Stimulated activated naive B cell treated with anti-CD40 and anti-IgM and Interleukin-4, amounts not matched to agents 10 μg/mL and 1 μg/mL and 100 μg/mL, for 72 hours (primary cell): Measurements from ENCODE around the gene TRIM54.

Experiments used
- ATAC-seq, 2 donors: fragments of 150-1000 bp; cut with Tn5 transposase; replicated peaks; 2 replicates each; pipeline ENCODE4 v1.10.0; 2021; ENCODE audit warnings: moderate library complexity in 1 of 2
- DNase-seq: peaks from one replicate; pipeline ENCODE4 v3.0.0; 2021
- H3K27ac Mint-ChIP-seq: one replicate; pipeline ENCODE4 v1.8.0; 2022; ENCODE audit warnings: mild to moderate bottlenecking, mixed read lengths
- H3K27me3 Mint-ChIP-seq, 2 donors: one replicate each; pipeline ENCODE4 v1.8.0; 2022; ENCODE audit warnings: mixed read lengths in 2 of 2
- H3K36me3 Mint-ChIP-seq, 2 donors: one replicate each; pipeline ENCODE4 v1.8.0; 2022; ENCODE audit warnings: mixed read lengths in 2 of 2, mild to moderate bottlenecking in 1 of 2
- H3K4me1 Mint-ChIP-seq, 2 donors: one replicate each; pipeline ENCODE4 v1.8.0; 2022; ENCODE audit warnings: mixed read lengths in 2 of 2, mild to moderate bottlenecking in 1 of 2
- H3K4me3 Mint-ChIP-seq, 2 donors: one replicate each; pipeline ENCODE4 v1.8.0; 2022; ENCODE audit warnings: mild to moderate bottlenecking in 2 of 2, mixed read lengths in 2 of 2, moderate library complexity in 1 of 2
- H3K9me3 Mint-ChIP-seq, 2 donors: one replicate each; pipeline ENCODE4 v1.8.0; 2022; ENCODE audit warnings: mixed read lengths in 2 of 2, mild to moderate bottlenecking in 1 of 2

Gene TRIM54

GRCh38 chr2:27249159-27249890 lies 32.9 kb upstream of the TRIM54 start:
- Mint-ChIP-seq H3K4me1 (peaks cover 0 to 4% of the 10 kb centered on the region in 2 donors), H3K27me3 (peaks cover 23 to 30% of the 10 kb centered on the region in 2 donors), H3K4me3 (no peak overlapping the region), H3K9me3 (no peaks in the 10 kb centered on the region), H3K36me3 (peaks cover 5 to 8% of the 10 kb centered on the region in 2 donors), H3K27ac (no peak overlapping the region)
- DNase-seq = no peak
- no peak for ATAC-seq

- no peak overlapping the region for H3K4me3 Mint-ChIP-seq
- peaks cover 0 to under 1% of the 10 kb centered on the region in 2 donors for H3K36me3 Mint-ChIP-seq
- DNase-seq (peak; percentile 17), ATAC-seq (peak; percentile 75 to 78)
- H3K27me3 Mint-ChIP-seq = peaks cover 31 to 37% of the 10 kb centered on the region in 2 donors
- peaks cover 0 to 4% of the 10 kb centered on the region in 2 donors for H3K4me1 Mint-ChIP-seq
- H3K27ac Mint-ChIP-seq = no peak overlapping the region
- no peaks in the 10 kb centered on the region for H3K9me3 Mint-ChIP-seq
Observed at GRCh38 chr2:27249891-27250651, 32.2 kb upstream of the TRIM54 start.

- H3K9me3 Mint-ChIP-seq = no peaks in the 10 kb centered on the region
Observed at GRCh38 chr2:27250652-27251379, 31.4 kb upstream of the TRIM54 start.

GRCh38 chr2:27251766-27252165 lies 30.5 kb upstream of the TRIM54 start:
- Mint-ChIP-seq H3K4me1 (peaks cover 0 to 4% of the 10 kb centered on the region in 2 donors), H3K36me3 (no peaks in the 10 kb centered on the region), H3K4me3 (no peak overlapping the region), H3K27ac (no peak overlapping the region), H3K27me3 (peaks cover 42 to 51% of the 10 kb centered on the region in 2 donors), H3K9me3 (no peaks in the 10 kb centered on the region)
- no peak for DNase-seq
- no peak for ATAC-seq

More at GRCh38 chr2:27250652-27251379, 31.4 kb upstream of the TRIM54 start:
- H3K4me3 Mint-ChIP-seq = no peak overlapping the region
- H3K4me1 Mint-ChIP-seq = peaks cover 0 to 4% of the 10 kb centered on the region in 2 donors
- DNase-seq (no peak), ATAC-seq (no peak)
- peaks cover 33 to 41% of the 10 kb centered on the region in 2 donors for H3K27me3 Mint-ChIP-seq
- H3K27ac Mint-ChIP-seq = no peak overlapping the region
- no peaks in the 10 kb centered on the region for H3K36me3 Mint-ChIP-seq

GRCh38 chr2:27255187-27255586 lies 27.0 kb upstream of the TRIM54 start:
- Mint-ChIP-seq H3K36me3 (no peaks in the 10 kb centered on the region), H3K27ac (no peak overlapping the region), H3K4me3 (no peak overlapping the region), H3K27me3 (peaks cover 56 to 69% of the 10 kb centered on the region in 2 donors), H3K9me3 (no peaks in the 10 kb centered on the region), H3K4me1 (peaks cover 0 to 4% of the 10 kb centered on the region in 2 donors)
- DNase-seq = no peak
- ATAC-seq = no peak

- H3K4me3 Mint-ChIP-seq = no peak overlapping the region
- no peak overlapping the region for H3K27ac Mint-ChIP-seq
- no peaks in the 10 kb centered on the region for H3K36me3 Mint-ChIP-seq
- peaks cover 58 to 69% of the 10 kb centered on the region in 2 donors for H3K27me3 Mint-ChIP-seq
- no peak for ATAC-seq
- H3K9me3 Mint-ChIP-seq = no peaks in the 10 kb centered on the region
- peaks cover 0 to 1% of the 10 kb centered on the region in 2 donors for H3K4me1 Mint-ChIP-seq
- no peak for DNase-seq
Observed at GRCh38 chr2:27255660-27256059, 26.6 kb upstream of the TRIM54 start.

GRCh38 chr2:27256855-27257454 lies 25.3 kb upstream of the TRIM54 start:
- no peaks in the 10 kb centered on the region for H3K9me3 Mint-ChIP-seq
- ATAC-seq (no peak), DNase-seq (no peak)
- H3K27me3 Mint-ChIP-seq = peaks cover 61 to 70% of the 10 kb centered on the region in 2 donors
- no peak overlapping the region for H3K4me3 Mint-ChIP-seq
- peaks cover 8 to 11% of the 10 kb centered on the region in 2 donors for H3K4me1 Mint-ChIP-seq
- no peak overlapping the region for H3K27ac Mint-ChIP-seq
- no peaks in the 10 kb centered on the region for H3K36me3 Mint-ChIP-seq

- H3K4me1 Mint-ChIP-seq = peaks cover 10 to 12% of the 10 kb centered on the region in 2 donors
- H3K9me3 Mint-ChIP-seq = no peaks in the 10 kb centered on the region
- peaks cover 61 to 72% of the 10 kb centered on the region in 2 donors for H3K27me3 Mint-ChIP-seq
- no peak for ATAC-seq
- H3K4me3 Mint-ChIP-seq = no peak overlapping the region
- peaks cover 0 to under 1% of the 10 kb centered on the region in 2 donors for H3K36me3 Mint-ChIP-seq
- DNase-seq = no peak
- no peak overlapping the region for H3K27ac Mint-ChIP-seq
Observed at GRCh38 chr2:27258051-27258450, 24.2 kb upstream of the TRIM54 start.

- no peaks in the 10 kb centered on the region for H3K9me3 Mint-ChIP-seq
- peaks cover 62 to 73% of the 10 kb centered on the region in 2 donors for H3K27me3 Mint-ChIP-seq
- peak overlapping the region; percentile 0 for H3K27ac Mint-ChIP-seq
- no peak for DNase-seq
- peaks cover 24 to 31% of the 10 kb centered on the region in 2 donors for H3K4me1 Mint-ChIP-seq
- peak overlapping the region; percentile 51 to 78 for H3K4me3 Mint-ChIP-seq
- H3K36me3 Mint-ChIP-seq = peaks cover 2 to 3% of the 10 kb centered on the region in 2 donors
- ATAC-seq = no peak
Observed at GRCh38 chr2:27261241-27261925, 20.8 kb upstream of the TRIM54 start.

- ATAC-seq (no peak), DNase-seq (no peak)
Observed at GRCh38 chr2:27261926-27262298, 20.3 kb upstream of the TRIM54 start.

GRCh38 chr2:27262379-27263286 lies 19.6 kb upstream of the TRIM54 start, which contains the start of gene SLC30A3:
Gene SLC30A3 (minus strand): TSS chr2:27263047. CDS start chr2:27262906, 141 bp downstream.
- Mint-ChIP-seq H3K4me3 (peak within 1 kb of the TSS; percentile 86 to 93), H3K27me3 (peaks cover 50 to 60% of the 10 kb centered on the region in 2 donors), H3K4me1 (peaks cover 24 to 31% of the 10 kb centered on the region in 2 donors), H3K36me3 (peaks cover 2 to 3% of the 10 kb centered on the region in 2 donors), H3K9me3 (no peaks in the 10 kb centered on the region), H3K27ac (peak within 1 kb of the TSS; percentile 83)
- peak; percentile 66 to 73 for ATAC-seq
- DNase-seq = peak; percentile 32

More at GRCh38 chr2:27261926-27262298, 20.3 kb upstream of the TRIM54 start:
- H3K4me3 Mint-ChIP-seq = peak overlapping the region; percentile 51 to 78
- H3K4me1 Mint-ChIP-seq = peaks cover 24 to 31% of the 10 kb centered on the region in 2 donors
- H3K27ac Mint-ChIP-seq = peak overlapping the region; percentile 0
- H3K9me3 Mint-ChIP-seq = no peaks in the 10 kb centered on the region
- H3K36me3 Mint-ChIP-seq = peaks cover 2 to 3% of the 10 kb centered on the region in 2 donors
- peaks cover 57 to 68% of the 10 kb centered on the region in 2 donors for H3K27me3 Mint-ChIP-seq
